OCI-LY3 (cell line): ENCODE measurements around the gene FZD7.
A peak's percentile ranks its signal among the peaks of the same experiment; 100 is the strongest.

ENCODE experiments used
- H2AFZ ChIP-seq: fragments of 200-600, 300-600 bp; shearing (Covaris generic); 2 replicates; pipeline ENCODE4 v1.6.0; 2014; ENCODE audit warnings: antibody characterized with exemption, low read depth, low read length
- H3K27ac ChIP-seq: fragments of 200-600, 300-600 bp; sonication (generic); 2 replicates; pipeline ENCODE4 v1.5.1; 2014; ENCODE audit warnings: mild to moderate bottlenecking, low read length, moderate library complexity, mixed read lengths
- H3K27me3 ChIP-seq: fragments of 200-600, 300-600 bp; sonication (generic); 2 replicates; pipeline ENCODE4 v1.6.1; 2014; ENCODE audit warnings: low read depth, low read length, mixed read lengths
- H3K36me3 ChIP-seq: fragments of 200-600, 300-600 bp; sonication (generic); replicated peaks from 2 replicates; pipeline ENCODE3; 2014; ENCODE audit warnings: low read depth, low read length, mixed read lengths
- H3K4me1 ChIP-seq: fragments of 300-600, 200-600 bp; sonication (generic); 2 replicates; pipeline ENCODE4 v1.6.1; 2014; ENCODE audit warnings: low read length, mixed read lengths
- H3K4me2 ChIP-seq: fragments of 200-600, 300-600 bp; sonication (generic); 2 replicates; pipeline ENCODE4 v1.6.1; 2014; ENCODE audit warnings: low read length, mixed read lengths
- H3K4me3 ChIP-seq: fragments of 300-600, 200-600 bp; sonication (generic); 2 replicates; pipeline ENCODE4 v1.5.1; 2014; ENCODE audit warnings: antibody characterized with exemption, mild to moderate bottlenecking, low read length, moderate library complexity
- H3K79me2 ChIP-seq: fragments of 300-600, 200-600 bp; shearing (Covaris generic); 2 replicates; pipeline ENCODE4 v1.6.1; 2014; ENCODE audit warnings: mild to moderate bottlenecking, low read length, mixed read lengths
- H3K9ac ChIP-seq: fragments of 300-600, 200-600 bp; shearing (Covaris generic); 2 replicates; pipeline ENCODE4 v1.6.0; 2014; ENCODE audit warnings: mild to moderate bottlenecking, low read length, moderate library complexity
- H3K9me3 ChIP-seq: fragments of 200-600, 300-600 bp; shearing (Covaris generic); 2 replicates; pipeline ENCODE4 v1.6.1; 2014; ENCODE audit warnings: low read length, mixed read lengths; ENCODE audit not compliant: insufficient read depth
- H4K20me1 ChIP-seq: fragments of 200-600, 300-600 bp; sonication (generic); 2 replicates; pipeline ENCODE4 v1.6.1; 2016; ENCODE audit warnings: low read length, mixed read lengths; ENCODE audit not compliant: insufficient read depth
- CTCF ChIP-seq: fragments of 200-600, 300-600 bp; sonication (generic); IDR thresholded peaks from 2 replicates; pipeline ENCODE4 v1.5.1; 2014; ENCODE audit warnings: antibody characterized with exemption, low read length, low read depth
- EZH2phosphoT487 ChIP-seq: fragments of 200-600 bp; shearing (Covaris generic); IDR thresholded peaks from 2 replicates; pipeline ENCODE4 v1.6.1; 2018; ENCODE audit warnings: antibody characterized with exemption, mixed run types, low read depth

Gene FZD7

DNA sequence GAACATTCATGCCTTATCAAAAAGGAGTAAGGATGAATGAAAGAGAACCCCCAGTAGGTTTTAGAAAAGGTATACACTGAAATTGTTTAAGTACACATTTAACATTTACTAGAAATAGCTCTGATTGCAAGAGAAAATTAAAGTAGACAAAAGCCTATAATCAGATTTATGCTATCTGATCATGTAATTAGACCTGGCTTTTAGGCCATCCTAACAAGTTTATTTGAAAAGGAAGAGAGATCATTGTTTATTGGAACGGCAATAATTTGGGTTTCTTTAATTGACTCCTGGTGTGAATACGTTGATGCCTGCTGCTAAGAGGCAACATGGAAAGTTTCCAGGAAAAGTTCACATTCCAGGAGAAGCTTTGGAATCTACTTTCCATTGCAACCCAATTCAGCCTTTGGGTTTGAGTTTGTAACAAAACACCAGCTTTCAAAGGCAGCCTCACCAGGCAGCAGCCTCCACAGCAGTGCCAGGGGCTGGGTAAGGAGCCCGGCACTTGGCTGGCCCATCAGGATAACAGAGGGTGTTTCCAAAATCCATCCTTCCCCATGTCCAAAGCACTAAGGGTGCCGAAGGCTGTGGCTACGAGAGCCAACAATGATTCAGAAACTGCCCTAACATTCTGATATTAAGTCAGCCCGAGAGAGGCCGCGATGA lies 18.0 kb downstream of the FZD7 start:
- H3K27me3 ChIP-seq, result no peaks in the 10 kb centered on the region
- TF ChIP-seq EZH2phosphoT487 (no peak), CTCF (no peak)
- no peaks in the 10 kb centered on the region for H4K20me1 ChIP-seq
- H3K9me3 ChIP-seq, result no peaks in the 10 kb centered on the region
- no peaks in the 10 kb centered on the region for H3K79me2 ChIP-seq
- H2AFZ ChIP-seq, result no peak overlapping the region
- no peak overlapping the region for H3K4me3 ChIP-seq
- peaks cover 10% of the 10 kb centered on the region for H3K4me1 ChIP-seq
- no peak overlapping the region for H3K4me2 ChIP-seq
- H3K27ac ChIP-seq, result no peak overlapping the region
- H3K36me3 ChIP-seq, result no peaks in the 10 kb centered on the region
- no peak overlapping the region for H3K9ac ChIP-seq

DNA sequence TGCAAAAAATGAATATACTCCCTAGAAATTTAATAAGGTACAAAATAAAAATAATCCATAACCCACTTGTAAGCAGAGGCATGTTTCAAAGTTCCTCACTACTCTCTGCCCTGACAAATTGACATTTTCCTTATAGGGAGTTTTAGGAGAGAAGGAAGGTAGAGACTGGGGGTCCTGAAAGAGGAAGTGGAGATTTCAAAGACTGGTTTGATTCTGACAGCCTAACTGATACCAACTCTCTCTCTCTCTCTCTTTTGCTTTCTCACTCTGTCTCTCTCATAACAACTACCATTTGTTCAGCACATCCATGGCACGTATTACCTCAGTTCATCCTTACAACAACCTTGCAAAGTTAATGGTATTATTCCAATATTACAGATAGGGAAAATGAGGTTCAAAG lies 18.6 kb downstream of the FZD7 start:
- Histone ChIP-seq H2AFZ (no peak overlapping the region), H3K9me3 (no peaks in the 10 kb centered on the region), H3K79me2 (no peaks in the 10 kb centered on the region), H3K9ac (no peak overlapping the region), H4K20me1 (no peaks in the 10 kb centered on the region), H3K36me3 (no peaks in the 10 kb centered on the region), H3K27me3 (no peaks in the 10 kb centered on the region), H3K4me2 (peak overlapping the region; percentile 50), H3K4me3 (no peak overlapping the region; the same call in 1 of the 2 replicates), H3K4me1 (peaks cover 12% of the 10 kb centered on the region), H3K27ac (no peak overlapping the region)
- TF ChIP-seq EZH2phosphoT487, result no peak
- no peak for TF ChIP-seq CTCF

- Histone ChIP-seq H3K27me3 (peaks cover 6% of the 10 kb centered on the region; the same call in 1 of the 2 replicates), H2AFZ (no peak overlapping the region), H4K20me1 (no peaks in the 10 kb centered on the region), H3K36me3 (no peaks in the 10 kb centered on the region), H3K4me2 (no peak overlapping the region), H3K9me3 (no peaks in the 10 kb centered on the region), H3K4me1 (peaks cover 12% of the 10 kb centered on the region), H3K79me2 (no peaks in the 10 kb centered on the region), H3K9ac (no peak overlapping the region), H3K27ac (no peak overlapping the region), H3K4me3 (no peak overlapping the region)
- no peak for TF ChIP-seq CTCF
- no peak for TF ChIP-seq EZH2phosphoT487
These were observed 21.0 kb downstream of the FZD7 start for GRCh38 chr2:202054679-202055078.

DNA sequence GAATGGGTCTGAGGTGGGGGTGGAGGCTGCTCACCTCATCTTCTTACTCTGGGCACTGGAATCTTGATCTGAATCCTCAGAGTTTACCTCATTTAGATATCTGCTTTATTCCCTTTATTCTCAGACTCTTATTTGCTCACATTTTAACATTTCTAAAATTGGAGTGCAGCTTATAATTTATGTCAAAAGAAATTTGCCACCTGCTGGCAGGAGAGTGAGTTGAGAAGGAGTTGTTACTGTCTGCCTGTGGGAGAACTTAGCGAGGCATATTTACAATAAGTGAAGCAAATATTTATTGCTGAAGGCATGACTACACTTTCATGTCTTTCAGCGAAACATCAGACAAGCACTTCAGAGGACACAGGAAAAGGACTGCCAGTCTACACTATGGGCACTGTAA lies 23.0 kb downstream of the FZD7 start:
- Histone ChIP-seq H3K9ac (no peak overlapping the region), H3K36me3 (no peaks in the 10 kb centered on the region), H3K27me3 (peaks cover 6% of the 10 kb centered on the region; the same call in 1 of the 2 replicates), H3K4me2 (peak overlapping the region; percentile 36), H3K27ac (no peak overlapping the region), H2AFZ (peak overlapping the region; percentile 22; the same call in 1 of the 2 replicates), H4K20me1 (no peaks in the 10 kb centered on the region), H3K4me1 (peaks cover 12% of the 10 kb centered on the region), H3K9me3 (no peaks in the 10 kb centered on the region), H3K4me3 (0 out of 2 replicates have a peak overlapping the region, but pooled peaks have one; percentile 9), H3K79me2 (no peaks in the 10 kb centered on the region)
- TF ChIP-seq EZH2phosphoT487 (no peak), CTCF (peak; percentile 63)
